Right lobe of liver (tissue), 6 donors: ENCODE results near the gene UBE3D. TPM values are rescaled to one million over a fixed set of nuclear protein-coding genes. Genes with fewer than 3 reads are reported as not detected.

ENCODE experiments used
- ATAC-seq, 4 donors: fragments of 200-7000 bp; cut with Tn5 transposase; one replicate each; pipeline ENCODE4 v1.9.1; 2020; ENCODE audit warnings: mild to moderate bottlenecking in 4 of 4, moderate library complexity in 4 of 4
- DNase-seq, 3 donors: peaks; one replicate each; pipeline ENCODE4 v3.0.0-alpha.2; 2020
- H3K27ac ChIP-seq, 3 donors: fragments of 200-600 bp; one replicate each; pipeline ENCODE4 v1.8.0; 2022
- H3K27me3 ChIP-seq, 2 donors: fragments of 200-600 bp; one replicate each; pipeline ENCODE4 v1.8.0; 2022
- H3K36me3 ChIP-seq, 4 donors: fragments of 200-600 bp; sonication (generic) in 1 of 4; one replicate each; pipeline versions ENCODE4 v1.5.1 to v1.8.0; 2017 to 2022; ENCODE audit warnings: control low read depth in 1 of 4
- H3K4me1 ChIP-seq, 4 donors: fragments of 200-600 bp; sonication (generic) in 1 of 4; one replicate each; pipeline versions ENCODE4 v1.5.1 to v1.8.0; 2017 to 2022; ENCODE audit warnings: control low read depth in 1 of 4
- H3K4me3 ChIP-seq, 3 donors: fragments of 200-600 bp; one replicate each; pipeline ENCODE4 v1.8.0; 2022
- H3K9me3 ChIP-seq, 4 donors: fragments of 200-600 bp; sonication (generic) in 1 of 4; one replicate each; pipeline versions ENCODE4 v1.5.1 to v1.8.0; 2017 to 2022; ENCODE audit warnings: control low read depth in 1 of 4
- POLR2A ChIP-seq: fragments of 450-650 bp; IDR thresholded peaks from one replicate; pipeline ENCODE4 v1.6.1; 2017; ENCODE audit warnings: antibody characterized with exemption, mild to moderate bottlenecking
- WGBS: methylation state at CpG from one replicate; pipeline ENCODE4 v1.1.6; 2018; ENCODE audit warnings: low coverage, low lambda C conversion rate; ENCODE audit not compliant: insufficient coverage; ENCODE audit errors: missing lambda C conversion rate; 5-methylcytosine and 5-hydroxymethylcytosine counted together
- intact Hi-C, 2 donors: fragments of 100-400 bp; cut with DNase I; formaldehyde crosslinking; loops; one replicate each; pipeline versions ENCODE4 v1.11.2 to v1.14.1; 2022
- total RNA-seq, 6 experiments: library from RNA; depleted of rRNA in 2 of 6; stranded (reverse); fragments of >200 nt in 2 of 6; fragmentation: NEBNext Ultra II Directional in 3 of 6; extraction: Animal tissue kit (Norgen Biotek cat#: 25700) in 3 of 6; gene quantifications; one replicate each; pipeline versions ENCODE4 v1.1.0 to v1.2.4, GENCODE V29; 2016 to 2023
- TF ChIP-seq, protein P1 (sequence below), 4 donors: fragments of 200-600 bp in 3 of 4; fragments of 450-650 bp in 1 of 4; IDR thresholded peaks; one replicate each; pipeline versions ENCODE4 v1.5.1 to v1.8.0; 2016 to 2022; ENCODE audit warnings: antibody characterized with exemption in 4 of 4, mild to moderate bottlenecking in 2 of 4
- donor health status: DM: no; HTN: yes; CAD: no.
- donor health status: DM: no; HTN: no; CAD: no.
- donor health status: DM: no; HTN: no; CAD: no.
- donor health status: DM: no; HTN: yes; CAD: no.
- donor health status: DM: no; HTN: yes; CAD: no.

Gene UBE3D
- total RNA-seq, 6 experiments from 2014 or later = 1.6 to 4.8 (median 2.1) TPM

DNA sequence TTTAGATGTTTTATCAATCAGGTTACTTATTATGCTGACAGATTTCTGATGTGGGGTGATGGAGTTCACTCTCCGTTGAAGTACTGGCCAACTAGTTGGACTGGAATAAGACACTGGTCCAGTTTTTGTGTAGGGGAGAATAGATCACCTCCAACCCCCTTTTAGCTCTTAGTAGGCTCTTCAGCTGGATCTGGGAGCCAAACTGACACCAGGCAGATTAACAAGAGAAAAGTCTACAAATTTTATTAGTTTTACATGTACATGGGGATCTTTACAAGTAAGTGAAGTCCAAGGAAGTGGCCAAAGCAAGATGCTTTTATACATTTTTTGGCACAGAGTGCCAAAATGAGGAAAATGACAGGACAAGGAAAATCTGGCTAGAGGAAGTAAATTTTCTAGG lies 107.1 kb downstream of the UBE3D start:
- ATAC-seq (no peak), DNase-seq (no peak)
- no peak overlapping the region for H3K4me3 ChIP-seq
- TF ChIP-seq, protein P1, sequence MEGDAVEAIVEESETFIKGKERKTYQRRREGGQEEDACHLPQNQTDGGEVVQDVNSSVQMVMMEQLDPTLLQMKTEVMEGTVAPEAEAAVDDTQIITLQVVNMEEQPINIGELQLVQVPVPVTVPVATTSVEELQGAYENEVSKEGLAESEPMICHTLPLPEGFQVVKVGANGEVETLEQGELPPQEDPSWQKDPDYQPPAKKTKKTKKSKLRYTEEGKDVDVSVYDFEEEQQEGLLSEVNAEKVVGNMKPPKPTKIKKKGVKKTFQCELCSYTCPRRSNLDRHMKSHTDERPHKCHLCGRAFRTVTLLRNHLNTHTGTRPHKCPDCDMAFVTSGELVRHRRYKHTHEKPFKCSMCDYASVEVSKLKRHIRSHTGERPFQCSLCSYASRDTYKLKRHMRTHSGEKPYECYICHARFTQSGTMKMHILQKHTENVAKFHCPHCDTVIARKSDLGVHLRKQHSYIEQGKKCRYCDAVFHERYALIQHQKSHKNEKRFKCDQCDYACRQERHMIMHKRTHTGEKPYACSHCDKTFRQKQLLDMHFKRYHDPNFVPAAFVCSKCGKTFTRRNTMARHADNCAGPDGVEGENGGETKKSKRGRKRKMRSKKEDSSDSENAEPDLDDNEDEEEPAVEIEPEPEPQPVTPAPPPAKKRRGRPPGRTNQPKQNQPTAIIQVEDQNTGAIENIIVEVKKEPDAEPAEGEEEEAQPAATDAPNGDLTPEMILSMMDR (IDR thresholded peaks at IDR 0.05) = no peak
- no peak for TF ChIP-seq POLR2A
- no peaks in the 10 kb centered on the region for H3K27me3 ChIP-seq
- no peaks in the 10 kb centered on the region for H3K4me1 ChIP-seq
- H3K36me3 ChIP-seq = no peaks in the 10 kb centered on the region
- no peaks in the 10 kb centered on the region for H3K9me3 ChIP-seq
- intact Hi-C loops = no loop called here
- WGBS = 100% methylated on average over 1 of the region's 1 CpG
- H3K27ac ChIP-seq = no peak overlapping the region

- Histone ChIP-seq H3K27me3 (no peaks in the 10 kb centered on the region), H3K27ac (no peak overlapping the region), H3K4me3 (no peak overlapping the region), H3K9me3 (no peaks in the 10 kb centered on the region), H3K4me1 (no peaks in the 10 kb centered on the region), H3K36me3 (no peaks in the 10 kb centered on the region)
- no peak for DNase-seq
- intact Hi-C loops = no loop called here
- 81% methylated on average over 2 of the region's 2 CpGs for WGBS
- no peak for TF ChIP-seq POLR2A
- TF ChIP-seq, protein P1 (IDR thresholded peaks at IDR 0.05) = no peak
- ATAC-seq = no peak
Observed at GRCh38 chr6:82957868-82958245, 107.8 kb downstream of the UBE3D start.

GRCh38 chr6:82957171-82957867 lies 108.3 kb downstream of the UBE3D start:
- ATAC-seq (no peak), DNase-seq (no peak)
- Histone ChIP-seq H3K27ac (no peak overlapping the region), H3K4me1 (no peaks in the 10 kb centered on the region), H3K36me3 (no peaks in the 10 kb centered on the region), H3K9me3 (no peaks in the 10 kb centered on the region), H3K27me3 (no peaks in the 10 kb centered on the region), H3K4me3 (no peak overlapping the region)
- TF ChIP-seq POLR2A = no peak
- TF ChIP-seq, protein P1 (IDR thresholded peaks at IDR 0.05) = no peak
- 80% methylated on average over 6 of the region's 9 CpGs for WGBS
- intact Hi-C loops = no loop called here

- Histone ChIP-seq H3K27ac (no peak overlapping the region), H3K4me3 (no peak overlapping the region), H3K4me1 (no peaks in the 10 kb centered on the region), H3K27me3 (no peaks in the 10 kb centered on the region), H3K36me3 (no peaks in the 10 kb centered on the region), H3K9me3 (no peaks in the 10 kb centered on the region)
- ATAC-seq (no peak), DNase-seq (no peak)
- WGBS = 73% methylated on average over 1 of the region's 1 CpG
- intact Hi-C loops = no loop called here
- TF ChIP-seq, protein P1 (IDR thresholded peaks at IDR 0.05) = no peak
- no peak for TF ChIP-seq POLR2A
Observed at GRCh38 chr6:82955841-82956240, 109.8 kb downstream of the UBE3D start.
